BJ (cell line): ENCODE measurements around the gene MRTO4. TPM values are rescaled to one million over a fixed set of nuclear protein-coding genes. Genes with fewer than 3 reads are reported as not detected.

ENCODE experiments used
- CTCF ChIA-PET: fragments of 350-600 bp; formaldehyde crosslinking; extraction: SDS; loops from one replicate; lab custom pipeline; 2021; ENCODE audit warnings: antibody characterized with exemption, inconsistent platforms; lab: Yijun Ruan, JAX
- POLR2A ChIA-PET: fragments of 300-600 bp; sonication (Branson Sonifier 250); formaldehyde crosslinking; extraction: SDS; loops from one replicate; lab custom pipeline; 2021; ENCODE audit warnings: antibody characterized with exemption; lab: Charles Lee
- DNase-seq: peaks from one replicate; pipeline ENCODE4 v3.0.0-alpha.2; 2011; ENCODE audit warnings: low read depth
- H3K27me3 ChIP-seq: 2 replicates; pipeline ENCODE4 v1.6.0; 2011; ENCODE audit warnings: low read length; ENCODE audit not compliant: control insufficient read depth, insufficient read depth
- H3K36me3 ChIP-seq: 2 replicates; pipeline ENCODE4 v1.5.1; 2011; ENCODE audit warnings: low read length; ENCODE audit not compliant: control insufficient read depth, insufficient read depth
- H3K4me3 ChIP-seq: 2 replicates; pipeline ENCODE4 v1.5.1; 2011; ENCODE audit warnings: low read depth, mild to moderate bottlenecking, control low read depth, low read length
- CTCF ChIP-seq: IDR thresholded peaks from 2 replicates; pipeline ENCODE4 v1.5.1; 2011; ENCODE audit warnings: low read depth, mild to moderate bottlenecking, control low read depth, inconsistent platforms, low read length, moderate library complexity; ENCODE audit not compliant: insufficient read depth
- polyA plus RNA-seq: library from polyadenylated mRNA; depleted of rRNA; stranded (reverse); fragments of >200 nt; gene quantifications from 2 replicates; pipeline ENCODE4 v1.2.3, GENCODE V29; 2011

The MRTO4 gene
- polyA plus RNA-seq, 1 experiment: 37.5 TPM

- POLR2A ChIA-PET: no interaction called here
Measured at GRCh38 chr1:19205403-19205802, 46.2 kb upstream of the MRTO4 start.

GRCh38 chr1:19205845-19206244 lies 45.8 kb upstream of the MRTO4 start:
- H3K36me3 ChIP-seq: no peaks in the 10 kb centered on the region; the same call in 1 of the 2 replicates
- TF ChIP-seq CTCF: no peak
- ChIA-PET CTCF (no interaction called here), POLR2A (no interaction called here)
- DNase-seq: no peak
- H3K4me3 ChIP-seq: no peak overlapping the region
- H3K27me3 ChIP-seq: no peaks in the 10 kb centered on the region

More at GRCh38 chr1:19205403-19205802, 46.2 kb upstream of the MRTO4 start:
- Histone ChIP-seq H3K27me3 (no peaks in the 10 kb centered on the region), H3K36me3 (peaks cover 1% of the 10 kb centered on the region; the same call in 1 of the 2 replicates), H3K4me3 (no peak overlapping the region)
- TF ChIP-seq CTCF: no peak
- no peak for DNase-seq
- CTCF ChIA-PET: no interaction called here

GRCh38 chr1:19206947-19207346 lies 44.7 kb upstream of the MRTO4 start:
- POLR2A ChIA-PET: no interaction called here
- Histone ChIP-seq H3K4me3 (no peak overlapping the region), H3K36me3 (no peaks in the 10 kb centered on the region), H3K27me3 (no peaks in the 10 kb centered on the region)
- TF ChIP-seq CTCF: no peak
- no peak for DNase-seq
- CTCF ChIA-PET: no interaction called here

GRCh38 chr1:19208710-19209438 lies 42.7 kb upstream of the MRTO4 start:
- TF ChIP-seq CTCF: no peak
- POLR2A ChIA-PET: no interaction called here
- no peak for DNase-seq
- no peaks in the 10 kb centered on the region for H3K36me3 ChIP-seq
- CTCF ChIA-PET: interaction anchor here (0.6 to 1.0 kb wide), 5 partner anchors 13 to 175 kb away, joined by 3 read pairs; no protein-coding TSS in a partner anchor
- H3K4me3 ChIP-seq: peak overlapping the region; percentile 86
- H3K27me3 ChIP-seq: no peaks in the 10 kb centered on the region

GRCh38 chr1:19209439-19209989 lies 42.1 kb upstream of the MRTO4 start:
- TF ChIP-seq CTCF: no peak
- ChIA-PET POLR2A (no interaction called here), CTCF (interaction anchor here (0.6 to 1.1 kb wide), 3 partner anchors 10 to 51 kb away, joined by 3 read pairs; no protein-coding TSS in a partner anchor)
- H3K36me3 ChIP-seq: no peaks in the 10 kb centered on the region
- no peak for DNase-seq
- H3K27me3 ChIP-seq: no peaks in the 10 kb centered on the region
- H3K4me3 ChIP-seq: peak overlapping the region; percentile 86
